GF-D8 (cell line): ENCODE data around the gene MUCL3.
"Not testable (repeated sequence)": the region's sequence is repeated elsewhere in the genome, so short reads cannot be mapped to it uniquely, and the experiment has no call there.

Experiments
- DNase-seq: peaks from one replicate; lab custom pipeline; 2025; lab: John Stamatoyannopoulos, UW

The MUCL3 gene, protein sequence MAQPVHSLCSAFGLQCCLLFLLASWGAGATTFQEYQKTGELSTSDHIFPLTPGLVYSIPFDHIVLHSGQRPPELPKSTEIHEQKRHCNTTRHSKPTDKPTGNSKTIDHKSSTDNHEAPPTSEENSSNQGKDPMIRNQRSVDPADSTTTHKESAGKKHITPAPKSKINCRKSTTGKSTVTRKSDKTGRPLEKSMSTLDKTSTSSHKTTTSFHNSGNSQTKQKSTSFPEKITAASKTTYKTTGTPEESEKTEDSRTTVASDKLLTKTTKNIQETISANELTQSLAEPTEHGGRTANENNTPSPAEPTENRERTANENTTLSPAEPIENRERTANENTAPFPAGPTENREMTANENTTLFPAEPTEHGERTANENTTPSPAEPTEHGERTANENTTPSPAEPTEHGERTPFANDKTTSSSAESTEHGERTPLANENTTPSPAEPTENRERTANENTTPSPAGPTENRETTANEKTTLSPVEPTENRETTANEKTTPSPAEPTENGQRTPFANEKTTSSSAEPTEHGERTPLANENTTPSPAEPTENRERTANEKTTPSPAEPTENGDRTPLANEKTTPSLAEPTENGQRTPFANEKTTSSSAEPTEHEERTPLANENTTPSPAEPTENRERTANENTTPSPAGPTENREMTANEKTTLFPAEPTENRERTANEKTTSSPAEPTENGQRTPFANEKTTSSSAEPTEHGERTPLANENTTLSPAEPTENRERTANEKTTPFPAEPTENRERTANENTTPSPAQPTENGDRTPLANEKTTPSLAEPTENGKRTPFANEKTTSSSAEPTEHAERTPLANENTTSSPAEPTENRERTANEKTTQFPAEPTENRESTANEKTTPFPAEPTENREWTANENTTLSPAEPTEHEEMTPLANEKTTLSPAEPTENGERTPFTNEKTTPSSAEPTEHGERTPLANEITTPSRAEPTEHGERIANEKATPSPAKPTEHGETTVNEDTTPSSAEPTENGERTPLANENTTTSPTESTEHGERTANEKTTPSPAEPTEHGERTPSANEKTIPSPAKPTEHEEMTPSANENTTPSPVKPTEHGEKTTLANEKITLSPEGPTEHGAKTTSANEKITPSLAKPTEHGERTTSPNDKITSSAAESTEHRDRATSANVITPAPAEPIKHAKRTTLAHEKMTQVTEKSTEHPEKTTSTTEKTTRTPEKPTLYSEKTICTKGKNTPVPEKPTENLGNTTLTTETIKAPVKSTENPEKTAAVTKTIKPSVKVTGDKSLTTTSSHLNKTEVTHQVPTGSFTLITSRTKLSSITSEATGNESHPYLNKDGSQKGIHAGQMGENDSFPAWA (N-terminal part only)

DNA sequence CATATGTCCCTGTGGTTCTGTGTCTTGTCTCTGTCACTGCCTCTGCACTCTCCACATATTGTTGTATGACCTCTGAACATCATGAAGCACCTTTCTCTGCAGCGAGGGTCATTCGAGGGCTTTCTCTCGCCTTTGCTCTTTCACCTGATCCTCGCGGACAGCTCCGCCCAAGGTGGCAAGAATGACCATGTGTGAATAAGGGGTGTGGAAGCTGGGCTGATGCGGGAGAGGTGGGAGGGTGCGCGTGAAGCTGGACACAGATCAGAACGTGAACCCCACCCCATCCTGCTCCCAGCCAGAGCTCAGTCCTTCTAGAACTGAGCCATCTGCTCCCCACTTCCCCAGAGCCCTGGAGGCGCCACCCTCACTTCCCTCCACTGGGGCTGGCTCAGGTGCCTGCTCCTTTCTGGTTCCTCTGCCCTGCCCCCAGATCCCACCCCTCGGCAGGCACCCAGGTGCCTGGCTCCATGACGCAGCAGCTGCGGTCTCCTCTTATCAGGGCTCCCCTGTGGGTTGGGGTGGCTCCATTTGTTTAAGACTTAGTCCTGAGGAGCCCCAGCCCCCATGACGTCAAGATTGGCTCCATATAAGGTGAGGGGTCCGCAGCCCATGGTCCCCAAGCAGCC lies at the start of gene MUCL3:
TSS of gene MUCL3 (plus strand) at position 613 of the 626 bp plus-strand sequence. CDS start 27 bp downstream, outside the sequence.
- DNase-seq = no peak

DNA sequence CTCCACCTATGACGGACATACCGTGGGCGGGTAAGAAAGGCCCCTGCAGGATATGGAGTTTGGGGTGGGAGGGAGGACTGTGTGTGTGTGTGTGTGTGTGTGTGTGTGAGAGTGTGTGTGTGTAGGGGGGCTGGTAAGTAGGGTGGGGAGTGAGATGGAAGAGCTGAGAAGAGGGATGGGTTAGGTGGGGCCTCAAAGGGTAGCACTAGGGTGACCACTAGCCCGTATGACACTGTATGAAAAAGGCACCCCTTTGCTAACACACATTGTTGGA lies 49.4 kb upstream of the MUCL3 start:
- DNase-seq = no peak

DNA sequence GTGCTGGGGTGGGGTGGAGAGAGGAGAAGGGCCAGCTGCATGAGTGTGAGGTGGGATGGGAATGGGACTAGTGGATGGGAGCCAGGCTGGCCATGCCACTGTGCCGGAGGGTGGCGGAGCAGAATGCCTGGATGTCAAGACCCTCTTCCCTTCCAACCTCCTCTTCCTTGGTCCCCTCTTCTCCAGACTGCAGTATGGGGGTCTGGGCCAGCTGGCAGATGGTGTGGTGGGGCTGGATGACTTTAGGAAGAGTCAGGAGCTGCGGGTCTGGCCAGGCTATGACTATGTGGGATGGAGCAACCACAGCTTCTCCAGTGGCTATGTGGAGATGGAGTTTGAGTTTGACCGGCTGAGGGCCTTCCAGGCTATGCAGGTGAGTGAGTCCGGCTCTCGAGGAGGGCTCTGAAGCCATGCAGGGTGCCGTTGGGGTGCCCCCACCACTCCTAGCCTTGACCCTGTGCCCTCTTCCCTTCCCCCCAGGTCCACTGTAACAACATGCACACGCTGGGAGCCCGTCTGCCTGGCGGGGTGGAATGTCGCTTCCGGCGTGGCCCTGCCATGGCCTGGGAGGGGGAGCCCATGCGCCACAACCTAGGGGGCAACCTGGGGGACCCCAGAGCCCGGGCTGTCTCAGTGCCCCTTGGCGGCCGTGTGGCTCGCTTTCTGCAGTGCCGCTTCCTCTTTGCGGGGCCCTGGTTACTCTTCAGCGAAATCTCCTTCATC lies 48.8 kb upstream of the MUCL3 start:
- DNase-seq = no peak

DNA sequence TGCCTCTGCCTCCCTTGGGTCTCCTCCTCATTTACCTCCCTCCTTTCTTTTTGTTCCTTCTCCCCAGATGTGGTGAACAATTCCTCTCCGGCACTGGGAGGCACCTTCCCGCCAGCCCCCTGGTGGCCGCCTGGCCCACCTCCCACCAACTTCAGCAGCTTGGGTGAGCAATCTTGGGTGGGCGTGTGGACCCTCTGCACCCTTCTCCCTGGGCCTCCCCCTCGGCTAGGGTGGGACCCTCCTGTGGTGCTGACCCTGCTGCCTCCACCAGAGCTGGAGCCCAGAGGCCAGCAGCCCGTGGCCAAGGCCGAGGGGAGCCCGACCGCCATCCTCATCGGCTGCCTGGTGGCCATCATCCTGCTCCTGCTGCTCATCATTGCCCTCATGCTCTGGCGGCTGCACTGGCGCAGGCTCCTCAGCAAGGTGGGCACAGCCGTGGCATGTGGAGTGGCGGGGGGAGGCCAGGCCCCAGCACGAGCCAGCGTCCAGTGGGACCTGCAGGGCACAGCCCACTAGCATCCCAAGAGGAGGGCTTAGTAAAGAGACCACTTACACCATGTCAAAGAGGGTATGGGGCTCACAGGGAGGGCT lies 47.7 kb upstream of the MUCL3 start:
- DNase-seq = no peak

DNA sequence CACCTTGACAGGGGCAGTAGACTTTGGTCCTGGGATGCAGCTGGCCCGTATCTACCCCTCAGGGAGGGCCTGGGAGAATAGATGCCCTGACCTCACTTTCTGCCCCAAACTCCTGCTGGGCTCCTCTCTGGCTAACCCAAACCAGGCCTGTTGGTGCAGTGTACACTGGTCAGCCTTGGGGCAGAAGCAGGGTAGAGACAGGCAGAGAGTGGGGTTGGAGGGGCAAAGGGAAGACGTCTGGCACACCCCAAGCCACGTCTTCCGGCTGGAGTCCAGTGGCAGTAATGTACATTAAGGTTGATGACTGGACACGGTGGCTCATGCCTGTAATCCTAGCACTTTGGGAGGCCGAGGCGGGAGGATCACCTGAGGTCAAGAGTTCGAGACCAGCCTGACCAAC lies 47.1 kb upstream of the MUCL3 start:
- DNase-seq = no peak

DNA sequence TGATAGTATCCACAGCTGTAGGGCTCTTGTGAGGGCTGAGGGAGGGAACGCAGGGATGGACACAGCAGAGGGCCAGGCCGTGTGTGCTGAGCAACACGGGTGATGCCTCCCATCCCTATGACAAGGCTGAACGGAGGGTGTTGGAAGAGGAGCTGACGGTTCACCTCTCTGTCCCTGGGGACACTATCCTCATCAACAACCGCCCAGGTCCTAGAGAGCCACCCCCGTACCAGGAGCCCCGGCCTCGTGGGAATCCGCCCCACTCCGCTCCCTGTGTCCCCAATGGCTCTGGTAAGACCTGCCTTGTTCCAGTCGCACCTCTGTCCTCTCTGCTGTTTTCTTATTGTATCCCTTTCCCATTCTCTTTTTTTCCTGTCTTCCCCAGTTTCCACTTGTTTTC lies 46.4 kb upstream of the MUCL3 start:
- DNase-seq = no peak

DNA sequence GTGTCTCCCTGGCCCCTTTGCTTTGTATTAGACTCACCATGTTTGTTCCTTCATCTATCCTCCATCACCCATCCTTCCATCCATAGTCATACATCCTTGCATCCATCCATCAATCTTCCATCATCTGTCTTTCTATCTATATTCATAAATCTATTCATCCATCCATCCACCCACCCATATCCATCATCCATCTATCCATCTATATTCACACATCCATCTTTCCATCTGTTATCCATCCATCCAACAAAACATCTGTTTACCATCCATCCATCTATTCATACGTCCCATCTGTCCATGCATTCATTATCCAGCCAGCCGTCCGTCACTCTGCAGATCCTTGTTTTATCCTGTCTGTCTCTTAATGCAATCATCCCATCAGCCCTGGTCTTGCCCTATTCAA lies 45.8 kb upstream of the MUCL3 start:
- no peak for DNase-seq

DNA sequence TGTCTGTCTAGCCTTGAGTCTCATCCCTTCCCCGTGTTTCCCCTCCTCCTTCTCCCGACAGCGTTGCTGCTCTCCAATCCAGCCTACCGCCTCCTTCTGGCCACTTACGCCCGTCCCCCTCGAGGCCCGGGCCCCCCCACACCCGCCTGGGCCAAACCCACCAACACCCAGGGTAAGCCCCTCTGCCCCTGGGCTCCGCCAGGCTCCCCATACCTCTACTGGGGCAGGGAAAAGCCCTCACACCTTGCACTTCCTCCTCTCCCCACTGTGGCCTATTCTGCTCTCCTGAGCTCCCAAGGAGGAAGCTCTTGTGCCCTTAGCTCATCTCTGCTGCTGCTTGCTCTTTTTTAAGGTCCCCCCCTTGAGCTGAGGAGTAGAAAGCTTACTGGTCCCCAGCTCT lies 45.4 kb upstream of the MUCL3 start:
- no peak for DNase-seq

DNA sequence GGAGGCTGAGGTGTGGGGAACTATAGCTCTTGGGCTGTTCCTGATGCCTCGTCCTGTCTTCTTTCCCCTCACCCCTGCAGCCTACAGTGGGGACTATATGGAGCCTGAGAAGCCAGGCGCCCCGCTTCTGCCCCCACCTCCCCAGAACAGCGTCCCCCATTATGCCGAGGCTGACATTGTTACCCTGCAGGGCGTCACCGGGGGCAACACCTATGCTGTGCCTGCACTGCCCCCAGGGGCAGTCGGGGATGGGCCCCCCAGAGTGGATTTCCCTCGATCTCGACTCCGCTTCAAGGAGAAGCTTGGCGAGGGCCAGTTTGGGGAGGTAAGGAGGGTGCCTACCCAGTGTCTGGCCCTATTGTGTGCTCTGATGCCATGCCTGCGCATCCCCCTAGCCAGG lies 44.2 kb upstream of the MUCL3 start:
- DNase-seq = no peak

DNA sequence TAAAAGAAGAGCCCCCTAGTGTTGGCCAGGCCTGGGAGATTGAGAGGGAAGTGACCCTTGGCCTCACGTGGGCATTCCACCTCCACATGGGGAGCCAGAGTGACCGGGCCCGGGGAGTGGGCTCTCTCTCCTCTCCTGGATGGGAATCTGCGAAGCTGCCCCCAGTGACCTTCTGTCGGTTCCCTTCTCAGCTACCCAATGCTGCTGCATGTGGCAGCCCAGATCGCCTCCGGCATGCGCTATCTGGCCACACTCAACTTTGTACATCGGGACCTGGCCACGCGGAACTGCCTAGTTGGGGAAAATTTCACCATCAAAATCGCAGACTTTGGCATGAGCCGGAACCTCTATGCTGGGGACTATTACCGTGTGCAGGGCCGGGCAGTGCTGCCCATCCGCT lies 42.9 kb upstream of the MUCL3 start:
- DNase-seq = no peak

DNA sequence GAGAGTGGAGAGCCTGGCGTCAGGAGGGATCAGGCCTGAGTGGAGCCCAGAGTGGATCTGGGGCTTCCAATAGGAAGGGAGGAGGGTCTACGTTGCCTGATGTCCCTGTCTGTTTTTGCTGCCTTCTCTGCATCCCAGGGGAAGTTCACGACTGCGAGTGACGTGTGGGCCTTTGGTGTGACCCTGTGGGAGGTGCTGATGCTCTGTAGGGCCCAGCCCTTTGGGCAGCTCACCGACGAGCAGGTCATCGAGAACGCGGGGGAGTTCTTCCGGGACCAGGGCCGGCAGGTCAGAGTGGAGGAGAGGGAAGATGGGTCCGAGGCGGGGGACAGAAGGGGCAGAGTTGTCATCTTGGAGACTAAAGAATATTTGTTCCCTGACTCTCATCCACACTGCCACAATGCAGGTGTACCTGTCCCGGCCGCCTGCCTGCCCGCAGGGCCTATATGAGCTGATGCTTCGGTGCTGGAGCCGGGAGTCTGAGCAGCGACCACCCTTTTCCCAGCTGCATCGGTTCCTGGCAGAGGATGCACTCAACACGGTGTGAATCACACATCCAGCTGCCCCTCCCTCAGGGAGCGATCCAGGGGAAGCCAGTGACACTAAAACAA lies 41.9 kb upstream of the MUCL3 start:
- no peak for DNase-seq

DNA sequence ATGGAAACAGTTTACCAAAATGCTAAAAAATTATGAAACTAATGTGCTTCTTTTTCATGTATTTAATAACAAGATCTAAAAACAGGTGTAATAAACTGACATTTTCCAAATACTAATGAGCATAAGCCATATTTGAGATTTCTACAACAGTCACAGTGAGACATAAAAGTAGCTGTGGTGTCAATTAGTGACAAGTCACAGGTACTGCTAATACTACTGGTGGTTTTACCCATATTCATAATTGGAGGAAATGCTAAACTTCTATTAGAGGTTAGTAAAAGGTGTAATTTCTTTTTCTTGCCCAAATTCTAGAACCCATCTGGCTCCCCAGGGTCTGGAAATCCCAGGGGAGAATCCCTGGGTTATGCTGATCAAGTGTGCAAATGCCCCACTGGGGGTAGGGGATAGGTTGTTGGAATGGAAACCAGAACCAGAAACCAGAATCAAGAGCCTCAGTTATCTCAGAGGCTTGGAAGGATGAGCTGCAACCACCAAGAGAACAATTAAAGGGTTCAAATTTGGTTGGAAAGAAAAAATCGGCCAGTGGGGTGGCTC lies 39.8 kb upstream of the MUCL3 start:
- no peak for DNase-seq

DNA sequence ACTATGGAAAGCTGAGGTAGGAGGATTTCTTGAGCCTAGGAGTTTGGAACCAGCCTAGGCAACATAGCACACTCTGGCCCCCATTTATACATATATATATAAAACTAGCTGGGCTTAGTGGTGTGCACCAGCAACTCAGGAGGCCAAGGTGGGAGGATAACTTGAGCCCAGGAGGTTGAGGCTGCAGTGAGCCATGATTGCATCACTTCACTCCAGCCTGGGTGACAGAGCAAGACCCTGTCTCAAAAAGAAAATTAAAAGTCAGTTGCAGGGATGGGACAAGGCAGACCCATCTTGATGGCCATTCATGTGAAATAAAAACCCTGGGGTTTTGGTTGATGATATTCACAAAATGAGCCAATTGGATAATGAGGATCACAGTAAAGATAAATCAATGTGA lies 39.3 kb upstream of the MUCL3 start:
- DNase-seq = no peak

DNA sequence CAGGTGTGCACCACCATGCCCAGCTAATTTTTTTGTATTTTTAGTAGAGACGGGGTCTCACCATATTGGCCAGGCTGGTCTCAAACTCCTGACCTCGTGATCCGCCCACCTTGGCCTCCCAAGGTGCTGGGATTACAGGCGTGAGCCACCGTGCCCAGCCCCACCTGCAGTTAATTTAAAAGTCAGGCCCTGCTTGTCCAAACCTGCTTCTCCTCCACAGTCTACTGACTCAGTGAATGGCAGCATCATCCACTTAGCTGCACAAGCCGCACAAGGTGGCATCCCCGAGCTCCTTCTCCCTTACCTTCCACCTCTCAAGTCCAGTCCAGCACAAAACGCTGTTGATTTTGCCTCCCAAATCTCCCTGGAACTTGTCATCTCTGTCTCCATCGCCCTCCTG lies 38.6 kb upstream of the MUCL3 start:
- DNase-seq = not testable (repeated sequence)

DNA sequence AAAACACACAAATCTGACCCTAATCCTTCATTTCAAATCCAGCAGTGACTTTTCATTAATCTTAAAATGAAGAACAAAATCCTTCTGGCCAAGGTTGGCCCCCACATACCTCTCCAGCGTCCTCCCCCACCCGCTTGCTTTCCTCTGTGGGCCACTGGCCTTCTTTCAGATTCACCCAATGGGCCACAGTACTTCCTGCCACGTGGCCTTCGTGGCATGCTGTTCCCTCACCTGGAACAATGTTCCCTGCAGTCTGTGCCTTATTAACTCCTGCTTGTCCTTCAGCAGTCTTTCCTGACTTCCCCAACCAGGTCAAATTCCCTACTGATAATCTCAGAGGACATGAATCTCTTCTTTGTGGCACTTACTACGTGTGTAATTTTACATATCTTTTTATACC lies 38.1 kb upstream of the MUCL3 start:
- DNase-seq = no peak

DNA sequence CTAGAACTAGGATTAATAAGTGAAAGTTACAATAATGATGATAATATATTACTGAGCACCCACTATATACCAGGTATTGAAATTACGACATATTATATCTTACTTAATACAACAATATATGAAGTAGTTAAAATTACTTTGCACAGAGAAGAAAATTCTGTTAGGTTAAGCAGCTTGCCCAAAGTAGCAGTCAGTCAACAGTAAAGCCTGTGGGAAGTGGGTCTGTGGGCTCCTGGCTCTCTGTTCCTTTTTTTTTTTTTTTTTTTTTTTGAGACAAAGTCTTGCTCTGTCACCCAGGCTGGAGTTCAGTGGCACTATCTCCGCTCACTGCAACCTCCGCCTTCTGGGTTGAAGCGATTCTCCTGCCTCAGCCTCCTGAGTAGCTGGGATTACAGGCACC lies 37.5 kb upstream of the MUCL3 start:
- DNase-seq = no peak

DNA sequence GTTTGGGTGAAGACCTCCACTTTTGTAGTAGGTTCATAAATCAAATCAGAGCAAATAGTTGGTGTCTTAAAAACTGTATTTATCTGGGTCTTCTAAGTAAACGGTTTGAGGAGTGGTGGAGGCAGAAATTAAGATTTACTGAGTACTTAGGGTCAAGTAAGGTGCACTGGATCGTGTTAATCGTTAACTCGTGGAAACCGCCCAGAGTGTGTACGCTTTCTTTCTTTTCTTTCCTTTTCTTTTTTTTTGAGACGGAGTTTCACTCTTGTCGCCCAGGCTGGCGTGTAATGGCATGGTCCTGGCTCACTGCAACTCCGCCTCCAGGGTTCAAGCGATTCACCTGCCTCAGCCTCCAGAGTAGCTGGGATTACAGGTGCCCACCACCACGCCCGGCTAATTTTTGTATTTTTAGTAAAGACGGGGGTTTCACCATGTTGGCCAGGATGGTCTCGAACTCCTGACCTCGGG lies 33.4 kb upstream of the MUCL3 start:
- DNase-seq = not testable (repeated sequence)

DNA sequence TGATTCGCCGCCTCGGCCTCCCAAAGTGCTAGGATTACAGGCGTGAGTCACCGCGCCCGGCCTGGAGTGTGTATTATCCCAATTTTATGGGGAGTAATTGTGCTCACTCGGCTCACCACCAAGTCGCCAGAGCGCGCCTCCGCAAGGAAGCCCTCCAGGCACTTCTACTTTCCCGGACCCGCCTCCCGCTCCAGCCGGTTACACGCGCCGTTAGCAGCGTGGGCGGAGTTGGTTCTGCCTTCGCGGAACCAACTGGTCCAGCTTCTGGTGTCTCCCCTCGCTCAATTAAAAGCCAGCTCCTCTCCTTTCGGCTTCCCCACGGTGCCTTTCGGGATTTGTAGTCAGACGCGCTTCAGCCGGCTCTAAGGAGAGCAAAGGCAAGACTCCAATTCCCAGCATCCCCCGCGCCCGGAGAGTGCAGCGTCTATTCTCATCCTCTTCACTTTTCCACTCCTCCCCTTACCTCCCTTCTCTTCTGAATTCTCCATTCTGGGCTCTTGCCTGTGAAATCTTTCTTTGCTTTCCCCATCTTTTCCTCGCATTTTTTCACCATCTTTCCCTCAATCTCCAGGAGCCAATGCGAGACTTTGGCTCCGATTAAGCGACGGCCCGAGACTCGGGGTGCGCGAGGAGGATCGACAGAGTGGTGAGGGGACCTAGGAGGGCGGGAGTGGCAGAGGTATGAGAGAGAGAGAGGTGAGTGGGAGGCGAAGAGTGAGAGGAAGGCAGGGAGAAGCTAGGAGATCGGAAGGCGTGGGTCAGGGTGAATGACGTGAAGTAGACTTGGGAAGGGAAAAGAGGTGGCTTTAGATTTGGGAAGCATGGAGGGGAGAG lies 32.8 kb upstream of the MUCL3 start, which contains the start of gene GTF2H4:
TSS of gene GTF2H4 (plus strand) at position 450 of the 834 bp plus-strand sequence.
- peak; percentile 92 for DNase-seq

DNA sequence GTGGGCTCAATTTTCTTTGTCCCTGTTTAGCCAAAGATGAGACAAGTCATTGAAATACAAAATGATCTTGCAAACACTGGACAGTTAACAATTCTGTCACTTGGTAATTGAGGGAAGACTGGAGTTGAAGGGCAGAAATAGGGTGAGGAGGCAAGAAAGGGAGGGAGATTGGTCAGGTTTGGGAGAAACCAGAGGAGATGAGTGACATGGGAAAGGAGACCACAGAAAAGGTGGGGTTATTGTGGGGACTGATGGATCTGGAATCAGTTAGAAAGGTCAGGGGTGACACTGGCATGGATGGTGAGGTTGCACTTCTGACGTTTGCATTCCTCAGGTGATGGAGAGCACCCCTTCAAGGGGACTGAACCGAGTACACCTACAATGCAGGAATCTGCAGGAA lies 32.1 kb upstream of the MUCL3 start:
- no peak for DNase-seq
